Measurements from ENCODE around the gene LRRC72.
"Not testable (repeated sequence)": the region's sequence is repeated elsewhere in the genome, so short reads cannot be mapped to it uniquely, and the experiment has no call there.

LRRC72 gene

DNA sequence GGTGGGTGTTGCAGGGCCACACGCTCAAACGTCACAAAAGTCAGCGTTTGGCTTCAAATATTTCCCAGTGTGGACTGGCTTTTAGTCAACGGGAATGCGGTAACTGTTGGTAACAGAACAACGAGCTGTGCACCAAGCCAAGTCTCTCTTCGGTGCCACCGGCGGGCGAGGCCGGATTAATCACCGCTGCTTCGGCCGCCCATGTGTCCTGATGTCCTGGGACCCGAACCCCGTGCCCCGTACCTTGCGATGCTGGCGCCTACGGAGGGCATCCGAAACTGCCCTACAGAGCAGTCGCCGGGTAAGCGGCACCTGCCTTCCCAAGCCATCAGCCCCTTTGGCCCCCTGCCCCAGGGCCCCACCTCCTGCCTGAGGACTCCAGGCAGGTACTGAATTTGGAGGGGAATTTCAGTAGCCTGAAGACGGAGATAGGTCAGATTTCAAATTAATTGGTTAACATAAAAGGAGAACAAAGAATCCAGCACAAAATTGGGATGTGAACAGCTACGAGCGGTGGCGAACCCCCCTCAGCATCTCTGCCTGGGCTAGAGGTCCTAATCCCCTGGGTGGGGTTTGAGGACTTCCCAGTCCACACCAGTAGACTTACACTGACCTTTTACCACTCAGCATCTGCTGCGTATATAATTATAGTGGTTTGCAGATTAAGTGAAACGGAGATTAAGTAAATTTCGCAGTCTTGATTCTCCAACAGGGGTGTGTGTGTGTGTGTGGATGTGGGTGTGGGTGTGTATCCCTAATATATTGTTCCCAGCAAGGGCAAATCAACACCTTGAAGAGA, at the start of gene LRRC72:
Gene LRRC72 (plus strand): TSS at position 84 of the 799 bp plus-strand sequence. CDS start 128 bp downstream, at position 212.
- no peak for DNase-seq (ENCODE audit: low spot score)

GRCh38 chr7:16479161-16479560, 47.5 kb upstream of the LRRC72 start:
- DNase-seq (ENCODE audit: low spot score): no peak

DNA sequence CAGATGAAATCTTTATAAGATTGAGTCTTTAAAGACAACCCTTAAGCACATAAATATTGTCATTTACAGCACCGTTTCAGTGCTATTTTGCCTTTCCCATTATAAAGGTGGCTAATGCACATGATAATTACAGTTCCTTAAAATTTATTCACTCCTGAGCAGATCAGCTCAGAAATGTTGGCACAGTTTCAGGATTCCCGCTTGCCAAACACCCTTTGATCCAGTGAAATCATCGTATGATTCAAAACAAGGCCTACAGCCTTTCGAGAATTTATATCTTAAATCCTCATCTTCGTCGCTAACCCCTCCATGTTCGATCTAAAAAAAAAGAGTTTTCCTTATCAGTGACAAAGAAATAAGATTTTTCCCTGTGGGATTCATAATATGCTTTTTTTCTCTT, 47.0 kb upstream of the LRRC72 start:
- no peak for DNase-seq (ENCODE audit: low spot score)

DNA sequence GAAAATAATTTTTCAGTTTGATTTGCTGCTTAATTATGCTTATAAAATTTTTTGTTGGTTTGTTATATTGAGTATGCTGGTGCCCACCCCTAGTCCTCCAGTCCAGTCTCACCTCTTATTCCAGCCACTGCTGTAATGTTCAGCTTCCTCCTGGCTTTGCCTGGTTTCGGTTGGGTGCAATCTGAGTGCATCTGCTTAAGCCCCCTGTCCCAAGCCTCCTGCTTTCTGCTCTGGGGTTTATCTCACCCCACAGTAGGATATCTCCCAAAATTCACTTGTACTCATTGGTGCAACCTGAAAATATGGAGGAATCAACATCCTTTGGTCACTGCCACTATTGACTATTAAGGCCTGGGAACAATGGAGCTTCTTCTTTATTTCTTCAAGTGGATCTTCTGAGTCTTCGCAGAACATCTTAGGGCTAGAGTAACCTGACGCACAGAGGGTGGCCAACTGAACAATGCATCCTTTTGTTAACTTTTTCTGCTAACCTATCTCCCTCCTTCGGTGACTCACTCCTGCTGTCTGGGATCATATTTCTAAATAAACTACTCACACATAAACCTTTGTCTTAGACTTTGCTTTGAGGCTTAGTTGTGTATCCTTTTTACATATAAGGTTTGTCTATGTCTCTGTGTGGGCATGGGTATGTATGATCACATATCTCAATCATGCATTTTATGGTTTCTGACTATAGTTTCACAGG, 42.0 kb upstream of the LRRC72 start:
- DNase-seq (ENCODE audit: low spot score): no peak

DNA sequence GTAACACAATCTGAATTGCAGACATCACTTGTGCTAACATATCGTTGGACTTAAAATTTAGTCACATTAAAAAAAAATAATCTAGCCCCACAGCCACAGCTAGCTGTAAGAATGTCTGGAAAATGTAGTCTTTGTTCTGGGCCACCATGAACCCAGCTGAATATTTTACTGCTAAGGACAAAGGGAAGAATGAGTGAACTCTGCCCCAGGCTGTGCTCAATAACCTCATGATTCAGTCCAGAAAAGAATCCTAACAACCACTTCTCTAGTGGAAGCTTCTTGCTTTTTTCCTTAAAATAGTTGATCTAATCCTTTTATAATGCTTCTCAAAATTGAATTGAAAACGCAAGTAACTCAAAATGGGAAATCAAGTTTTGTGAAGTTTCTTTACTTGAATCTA, 35.5 kb upstream of the LRRC72 start:
- no peak for DNase-seq (ENCODE audit: low spot score)

GRCh38 chr7:16492513-16493062, 34.0 kb upstream of the LRRC72 start:
- DNase-seq (ENCODE audit: low spot score): no peak

DNA sequence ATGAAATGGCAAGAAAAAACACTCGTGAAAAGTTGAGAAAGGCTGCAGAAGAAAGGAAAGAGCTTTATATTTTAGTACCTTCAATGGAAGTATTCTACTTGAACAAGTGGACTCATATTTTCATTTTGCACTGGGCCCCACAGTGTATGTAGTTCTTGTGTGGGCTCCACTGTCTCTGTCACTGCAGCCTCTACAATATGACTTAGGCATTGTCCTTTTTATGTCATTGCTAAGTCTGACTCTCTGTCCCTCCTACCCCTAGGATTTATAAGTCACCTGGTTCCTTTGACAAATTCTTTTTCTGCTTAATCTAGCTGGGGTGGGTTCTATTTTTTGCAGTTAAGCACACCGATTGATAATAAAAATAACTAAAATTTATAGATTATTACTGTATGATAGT, 33.4 kb upstream of the LRRC72 start:
- DNase-seq (ENCODE audit: low spot score): no peak

DNA sequence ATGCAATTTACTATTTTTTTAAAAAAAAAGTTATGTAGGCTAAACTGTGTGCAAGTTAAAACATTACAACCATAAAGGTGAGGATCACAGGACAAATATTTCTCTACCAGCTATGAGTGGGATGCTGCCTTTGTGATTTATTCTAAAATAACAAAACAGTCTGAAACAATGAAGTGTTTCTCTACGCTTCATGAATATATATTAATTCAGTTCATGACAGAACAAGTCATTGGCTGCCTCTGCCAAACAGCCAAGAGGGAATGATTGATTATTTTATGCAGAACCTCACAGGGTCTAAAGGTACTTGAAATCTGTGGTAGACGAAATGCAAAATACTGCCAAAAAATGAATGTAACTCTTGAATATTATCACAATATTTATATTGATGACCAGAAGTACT, 32.1 kb upstream of the LRRC72 start:
- no peak for DNase-seq (ENCODE audit: low spot score)

DNA sequence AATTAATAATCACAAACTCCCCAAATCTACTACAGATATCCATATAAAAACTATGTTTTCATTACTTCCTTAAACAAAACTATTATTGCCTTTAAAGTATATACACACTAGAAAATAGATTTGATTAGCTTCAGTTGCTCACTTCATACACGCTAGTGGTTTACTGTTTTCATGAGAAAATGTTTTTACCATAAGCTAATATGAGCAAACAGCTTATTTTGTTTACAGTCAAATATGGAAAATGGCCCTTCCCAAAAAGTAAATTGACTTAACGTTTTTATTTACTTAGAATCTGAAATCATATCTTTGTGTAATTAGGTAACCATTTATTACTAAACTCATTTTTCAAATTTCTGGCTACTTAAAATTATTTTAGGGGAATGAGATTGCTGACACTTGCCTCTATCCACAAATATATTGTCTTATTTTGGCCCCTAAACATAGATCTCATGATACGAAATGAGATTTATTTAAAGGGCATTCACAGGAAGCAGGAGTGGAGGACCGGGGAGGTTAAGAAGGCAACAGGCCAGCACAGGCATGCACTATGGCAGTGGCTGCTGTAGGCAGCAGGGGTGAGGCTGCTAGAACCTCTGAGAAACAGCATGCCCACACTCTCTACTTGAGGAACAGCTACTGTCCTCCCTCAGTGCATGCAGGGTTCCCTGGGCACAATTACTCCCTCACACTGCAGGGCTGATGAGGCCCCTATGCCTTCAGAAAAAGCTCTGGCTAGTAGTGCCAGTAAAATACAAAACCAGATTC, 31.5 kb upstream of the LRRC72 start:
- DNase-seq (ENCODE audit: low spot score): no peak

DNA sequence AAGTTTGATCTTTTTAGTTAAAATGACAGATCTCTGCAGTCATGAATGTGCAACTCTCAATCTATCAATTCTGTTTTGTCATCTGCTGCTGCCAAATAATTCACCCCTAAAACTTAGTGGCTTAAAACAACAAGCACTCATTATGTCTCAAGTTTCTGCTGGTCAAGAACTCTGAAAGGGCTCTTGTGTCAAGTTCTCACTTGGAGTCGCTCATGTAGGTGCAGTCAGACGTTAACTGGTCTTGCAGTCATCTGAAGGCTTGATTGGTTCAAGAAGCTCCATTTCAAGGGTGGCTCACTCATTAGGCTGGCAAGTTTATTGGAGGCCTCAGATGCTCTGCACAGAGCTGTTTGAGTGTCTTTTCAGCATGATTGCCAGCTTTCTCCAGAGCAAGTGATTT, 28.5 kb upstream of the LRRC72 start:
- no peak for DNase-seq (ENCODE audit: low spot score)

- DNase-seq (ENCODE audit: low spot score): no peak
Observed at GRCh38 chr7:16502303-16502702, 24.3 kb upstream of the LRRC72 start.

DNA sequence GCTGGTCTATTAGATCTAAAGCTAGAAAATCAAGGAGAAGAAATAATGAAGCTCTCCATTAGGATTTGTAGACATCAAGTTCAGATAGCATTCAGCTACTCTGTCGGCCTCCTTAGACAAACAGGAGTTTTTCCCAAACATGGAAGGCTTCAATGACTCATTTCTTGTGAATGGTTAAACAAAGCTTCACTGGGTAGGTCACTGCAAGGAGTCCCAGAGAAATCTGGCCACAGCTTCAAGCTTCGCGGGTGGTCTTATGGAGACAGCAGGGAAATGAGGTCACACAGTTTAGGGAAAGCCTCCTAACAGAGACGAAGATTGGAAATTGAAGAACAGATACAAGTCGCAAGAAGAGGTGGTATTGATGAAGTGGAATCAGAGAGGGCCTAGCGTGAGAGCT, 22.6 kb upstream of the LRRC72 start:
- DNase-seq (ENCODE audit: low spot score): no peak

DNA sequence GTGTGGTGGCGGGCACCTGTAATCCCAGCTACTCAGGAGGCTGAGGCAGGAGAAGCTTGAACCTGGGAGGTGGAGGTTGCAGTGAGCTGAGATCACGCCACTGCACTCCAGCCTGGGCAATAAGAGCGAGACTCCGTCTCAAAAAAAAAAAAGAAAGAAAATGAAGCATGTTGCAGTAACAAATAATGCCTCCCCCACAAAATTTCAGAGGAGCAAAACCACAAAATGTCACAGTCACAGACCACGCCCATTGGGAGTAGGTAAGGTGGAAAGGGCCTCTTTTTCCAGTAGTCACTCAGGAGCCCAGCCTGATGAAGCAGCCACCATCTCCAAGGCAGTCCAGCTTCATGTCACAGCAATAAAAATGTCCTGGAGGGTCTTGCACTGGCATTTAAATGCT, 20.2 kb upstream of the LRRC72 start:
- DNase-seq (ENCODE audit: low spot score): not testable (repeated sequence)

DNA sequence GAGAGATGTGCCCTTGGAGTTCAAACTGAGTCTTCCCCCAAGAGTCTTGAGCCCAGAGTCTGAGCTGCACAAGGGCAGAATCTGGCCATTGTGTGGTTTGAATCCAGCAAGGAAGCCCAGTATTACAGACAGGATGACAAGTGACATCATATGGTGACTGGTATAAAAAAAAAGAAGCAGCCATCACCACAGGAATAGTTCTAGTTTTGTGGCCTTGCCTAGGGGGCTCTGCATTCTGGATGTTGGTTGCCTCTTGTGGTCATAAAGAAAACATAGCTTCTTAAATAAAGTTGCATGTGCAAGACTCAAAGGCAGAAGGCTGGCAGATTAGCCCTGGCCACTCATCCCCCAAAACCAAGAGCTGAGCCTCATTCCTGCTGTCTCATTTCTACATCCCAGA, 16.8 kb upstream of the LRRC72 start:
- DNase-seq (ENCODE audit: low spot score): no peak

GRCh38 chr7:16511314-16511713, 15.3 kb upstream of the LRRC72 start:
- DNase-seq (ENCODE audit: low spot score): no peak

DNA sequence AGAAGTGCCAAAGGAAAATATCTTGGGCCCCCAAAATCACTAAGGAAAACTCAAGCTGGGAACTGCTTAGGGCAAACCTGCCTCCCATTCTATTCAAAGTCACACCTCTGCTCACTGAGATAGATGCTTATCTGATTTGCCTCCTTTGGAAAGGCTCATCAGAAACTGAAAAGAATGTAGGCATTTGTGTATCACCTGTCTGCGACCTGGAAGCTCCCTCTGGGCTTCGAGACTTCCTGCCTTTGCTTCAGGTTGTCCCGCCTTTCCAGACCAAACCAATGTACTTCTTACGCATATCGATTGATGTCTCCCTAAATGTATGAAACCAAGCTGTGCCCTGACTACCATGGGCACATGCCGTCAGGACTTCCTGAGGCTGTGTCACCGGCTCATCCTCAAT, 14.5 kb upstream of the LRRC72 start:
- no peak for DNase-seq (ENCODE audit: low spot score)

- no peak for DNase-seq (ENCODE audit: low spot score)
Observed at GRCh38 chr7:16514271-16514670, 12.4 kb upstream of the LRRC72 start.

- no peak for DNase-seq (ENCODE audit: low spot score)
Observed at GRCh38 chr7:16514729-16515128, 11.9 kb upstream of the LRRC72 start.

DNA sequence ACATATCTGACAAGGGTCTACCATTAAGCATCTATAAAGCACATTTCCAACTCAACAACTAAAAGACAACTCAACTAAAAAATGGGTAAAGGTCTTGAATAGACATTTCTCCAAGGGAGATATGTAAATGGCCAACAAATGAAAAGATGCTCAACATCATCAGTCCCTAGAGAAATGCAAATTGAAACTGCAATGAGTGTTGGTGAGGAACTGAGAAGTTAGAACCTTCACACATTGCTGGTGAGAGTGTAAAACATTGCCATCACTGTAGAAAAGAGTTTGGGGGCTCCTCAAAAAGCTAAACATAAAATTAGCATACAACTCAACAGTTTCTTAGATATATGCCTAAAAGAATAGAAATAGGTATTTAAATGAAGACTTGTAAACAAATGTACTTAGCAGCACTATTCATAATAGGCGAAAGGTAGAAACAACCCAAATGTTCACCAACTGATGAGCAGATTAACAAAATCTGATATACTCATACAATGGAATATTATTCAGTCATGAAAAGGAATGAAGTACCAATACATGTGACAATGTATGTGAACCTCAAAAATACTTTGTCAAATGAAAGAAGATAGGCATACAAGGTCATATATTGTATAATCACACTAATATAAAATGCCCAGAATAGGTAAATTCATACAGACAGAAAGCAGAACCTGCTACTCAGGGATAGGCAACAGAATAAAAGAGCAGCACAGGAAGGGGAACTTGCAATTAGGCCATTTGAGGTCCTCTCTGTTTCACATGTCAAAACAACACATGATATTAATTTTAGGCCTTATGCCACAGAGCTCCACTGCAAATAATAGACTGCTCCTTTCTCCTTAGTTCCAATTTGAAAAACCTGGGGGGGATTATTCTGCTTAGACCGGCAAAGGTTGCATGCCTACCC, 10.6 kb upstream of the LRRC72 start:
- no peak for DNase-seq (ENCODE audit: low spot score)

DNA sequence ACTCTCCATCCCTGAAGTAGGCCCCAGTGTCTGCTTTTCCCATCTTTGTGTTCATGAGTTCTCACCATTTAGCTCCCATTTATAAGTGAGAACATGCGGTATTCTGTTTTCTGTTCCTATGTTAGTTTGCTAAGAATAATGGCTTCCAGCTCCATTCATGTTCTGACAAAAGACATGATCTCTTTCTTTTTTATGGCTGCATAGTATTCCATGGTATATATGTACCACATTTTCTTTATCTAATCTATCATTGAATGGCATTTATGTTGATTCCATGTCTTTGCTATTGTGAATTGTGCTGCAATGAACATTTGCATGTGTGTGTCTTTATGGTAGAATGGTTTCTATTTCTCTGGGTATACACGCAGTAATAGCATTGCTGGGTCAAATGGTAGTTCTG, 6.6 kb upstream of the LRRC72 start:
- DNase-seq (ENCODE audit: low spot score): not testable (repeated sequence)

DNA sequence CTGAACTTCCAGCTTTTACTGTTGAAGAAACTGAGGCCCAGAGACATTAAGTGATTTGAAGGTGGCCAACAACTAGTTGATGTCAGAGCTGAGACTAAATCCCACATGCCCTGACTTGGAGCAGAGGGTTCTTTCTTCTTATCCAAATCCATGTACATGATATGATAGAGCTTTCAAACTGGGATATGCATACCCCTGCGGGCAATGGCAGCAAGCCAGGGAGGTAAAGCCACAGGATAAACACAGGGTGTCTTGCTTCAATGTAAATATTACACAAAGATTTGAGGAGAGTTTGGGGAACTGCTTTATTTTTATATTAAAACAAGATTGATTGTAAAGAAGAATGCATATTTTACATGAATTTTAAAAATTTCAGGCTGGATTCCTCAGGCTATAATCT, 2.3 kb upstream of the LRRC72 start:
- no peak for DNase-seq (ENCODE audit: low spot score)

- DNase-seq (ENCODE audit: low spot score): no peak
Observed at GRCh38 chr7:16528520-16528919, 1.9 kb downstream of the LRRC72 start.
